Right lobe of liver (tissue), 6 donors: ENCODE results near the gene SPSB2. TPM values are rescaled to one million over a fixed set of nuclear protein-coding genes. Genes with fewer than 3 reads are reported as not detected.

Experiments
- ATAC-seq, 4 donors: fragments of 200-7000 bp; cut with Tn5 transposase; one replicate each; pipeline ENCODE4 v1.9.1; 2020; ENCODE audit warnings: mild to moderate bottlenecking in 4 of 4, moderate library complexity in 4 of 4
- DNase-seq, 3 donors: peaks; one replicate each; pipeline ENCODE4 v3.0.0-alpha.2; 2020
- H3K27ac ChIP-seq, 3 donors: fragments of 200-600 bp; one replicate each; pipeline ENCODE4 v1.8.0; 2022
- H3K27me3 ChIP-seq, 2 donors: fragments of 200-600 bp; one replicate each; pipeline ENCODE4 v1.8.0; 2022
- H3K36me3 ChIP-seq, 4 donors: fragments of 200-600 bp; sonication (generic) in 1 of 4; one replicate each; pipeline versions ENCODE4 v1.5.1 to v1.8.0; 2017 to 2022; ENCODE audit warnings: control low read depth in 1 of 4
- H3K4me1 ChIP-seq, 4 donors: fragments of 200-600 bp; sonication (generic) in 1 of 4; one replicate each; pipeline versions ENCODE4 v1.5.1 to v1.8.0; 2017 to 2022; ENCODE audit warnings: control low read depth in 1 of 4
- H3K4me3 ChIP-seq, 3 donors: fragments of 200-600 bp; one replicate each; pipeline ENCODE4 v1.8.0; 2022
- H3K9me3 ChIP-seq, 4 donors: fragments of 200-600 bp; sonication (generic) in 1 of 4; one replicate each; pipeline versions ENCODE4 v1.5.1 to v1.8.0; 2017 to 2022; ENCODE audit warnings: control low read depth in 1 of 4
- POLR2A ChIP-seq: fragments of 450-650 bp; IDR thresholded peaks from one replicate; pipeline ENCODE4 v1.6.1; 2017; ENCODE audit warnings: antibody characterized with exemption, mild to moderate bottlenecking
- WGBS: methylation state at CpG from one replicate; pipeline ENCODE4 v1.1.6; 2018; ENCODE audit warnings: low coverage, low lambda C conversion rate; ENCODE audit not compliant: insufficient coverage; ENCODE audit errors: missing lambda C conversion rate; 5-methylcytosine and 5-hydroxymethylcytosine counted together
- intact Hi-C, 2 donors: fragments of 100-400 bp; cut with DNase I; formaldehyde crosslinking; loops; one replicate each; pipeline versions ENCODE4 v1.11.2 to v1.14.1; 2022
- total RNA-seq, 6 experiments: library from RNA; depleted of rRNA in 2 of 6; stranded (reverse); fragments of >200 nt in 2 of 6; fragmentation: NEBNext Ultra II Directional in 3 of 6; extraction: Animal tissue kit (Norgen Biotek cat#: 25700) in 3 of 6; gene quantifications; one replicate each; pipeline versions ENCODE4 v1.1.0 to v1.2.4, GENCODE V29; 2016 to 2023
- TF ChIP-seq, protein P1 (sequence below), 4 donors: fragments of 200-600 bp in 3 of 4; fragments of 450-650 bp in 1 of 4; IDR thresholded peaks; one replicate each; pipeline versions ENCODE4 v1.5.1 to v1.8.0; 2016 to 2022; ENCODE audit warnings: antibody characterized with exemption in 4 of 4, mild to moderate bottlenecking in 2 of 4
- donor health status: DM: no; HTN: yes; CAD: no.
- donor health status: DM: no; HTN: no; CAD: no.
- donor health status: DM: no; HTN: no; CAD: no.
- donor health status: DM: no; HTN: yes; CAD: no.
- donor health status: DM: no; HTN: yes; CAD: no.

The SPSB2 gene
- total RNA-seq, 6 experiments from 2014 or later: 1.7 to 5.3 (median 3.6) TPM

DNA sequence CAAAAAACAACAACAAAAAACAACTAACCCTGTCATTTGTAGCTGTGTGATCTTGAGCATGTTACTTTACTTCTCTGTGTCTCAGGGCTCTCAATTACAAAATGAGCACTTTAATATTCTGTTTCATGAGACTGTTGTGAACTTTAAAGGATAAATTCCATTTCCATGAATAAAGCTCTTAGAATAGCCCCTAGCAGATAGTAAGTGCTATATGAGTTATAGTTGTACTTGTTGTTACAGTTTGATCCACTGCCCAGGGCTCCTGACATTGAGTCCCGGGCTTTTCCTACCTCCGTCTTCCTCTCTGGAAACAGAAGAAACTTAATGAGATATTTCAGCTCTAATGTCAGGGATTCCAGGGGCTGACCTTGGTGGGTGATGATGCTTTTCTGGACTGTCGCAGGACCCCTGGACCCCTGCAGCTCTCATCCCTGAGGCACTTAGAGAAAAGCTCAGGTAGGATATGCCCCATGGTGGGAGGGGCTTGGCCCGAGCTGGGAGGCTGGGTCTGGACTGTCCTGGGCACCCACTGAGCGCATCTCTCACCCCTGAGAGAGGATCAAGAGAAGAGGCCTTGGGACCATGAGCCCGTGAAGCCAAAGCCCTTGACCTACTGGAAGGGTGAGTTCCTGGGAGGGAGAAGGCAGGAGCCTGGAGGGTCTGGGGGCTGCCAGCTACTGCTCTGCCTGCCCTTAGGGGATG, 39.8 kb downstream of the SPSB2 start:
- intact Hi-C loops: loop anchor here in 1 of 2 donors (10.0 kb wide), 1 partner anchor 209 kb away; no protein-coding TSS in a partner anchor
- WGBS: 78% methylated on average over 4 of the region's 6 CpGs
- no peak for ATAC-seq
- Histone ChIP-seq H3K4me1 (peaks cover 0 to 5% (median 0%) of the 10 kb centered on the region in 4 donors), H3K27me3 (no peaks in the 10 kb centered on the region), H3K9me3 (no peaks in the 10 kb centered on the region), H3K36me3 (no peaks in the 10 kb centered on the region), H3K4me3 (no peak overlapping the region), H3K27ac (no peak overlapping the region)
- no peak for DNase-seq
- no peak for TF ChIP-seq POLR2A
- TF ChIP-seq, protein P1, sequence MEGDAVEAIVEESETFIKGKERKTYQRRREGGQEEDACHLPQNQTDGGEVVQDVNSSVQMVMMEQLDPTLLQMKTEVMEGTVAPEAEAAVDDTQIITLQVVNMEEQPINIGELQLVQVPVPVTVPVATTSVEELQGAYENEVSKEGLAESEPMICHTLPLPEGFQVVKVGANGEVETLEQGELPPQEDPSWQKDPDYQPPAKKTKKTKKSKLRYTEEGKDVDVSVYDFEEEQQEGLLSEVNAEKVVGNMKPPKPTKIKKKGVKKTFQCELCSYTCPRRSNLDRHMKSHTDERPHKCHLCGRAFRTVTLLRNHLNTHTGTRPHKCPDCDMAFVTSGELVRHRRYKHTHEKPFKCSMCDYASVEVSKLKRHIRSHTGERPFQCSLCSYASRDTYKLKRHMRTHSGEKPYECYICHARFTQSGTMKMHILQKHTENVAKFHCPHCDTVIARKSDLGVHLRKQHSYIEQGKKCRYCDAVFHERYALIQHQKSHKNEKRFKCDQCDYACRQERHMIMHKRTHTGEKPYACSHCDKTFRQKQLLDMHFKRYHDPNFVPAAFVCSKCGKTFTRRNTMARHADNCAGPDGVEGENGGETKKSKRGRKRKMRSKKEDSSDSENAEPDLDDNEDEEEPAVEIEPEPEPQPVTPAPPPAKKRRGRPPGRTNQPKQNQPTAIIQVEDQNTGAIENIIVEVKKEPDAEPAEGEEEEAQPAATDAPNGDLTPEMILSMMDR (IDR thresholded peaks at IDR 0.05): no peak

DNA sequence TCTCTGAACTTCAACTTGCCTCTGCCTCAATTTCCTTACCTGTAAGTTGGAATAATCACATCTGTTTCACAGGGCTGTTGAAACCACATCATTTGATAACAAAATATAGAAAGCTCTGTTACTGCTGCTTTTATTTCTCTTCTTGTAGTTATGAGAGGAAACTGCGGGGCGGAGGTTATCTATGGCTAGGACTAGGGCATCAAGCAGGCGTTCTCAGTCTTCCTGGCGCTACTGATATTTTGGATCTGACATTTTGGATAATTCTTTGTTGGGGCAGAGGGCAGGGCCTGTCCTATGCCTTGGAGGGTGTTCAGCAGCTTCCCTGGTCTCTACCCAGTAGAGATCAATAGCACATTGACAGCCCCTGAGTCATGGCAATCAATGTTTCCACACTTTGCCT, 41.0 kb downstream of the SPSB2 start:
- ATAC-seq: peak in 2 of 4 donors; percentile 24 to 38
- Histone ChIP-seq H3K9me3 (no peaks in the 10 kb centered on the region), H3K4me1 (peaks cover 0 to 5% (median 0%) of the 10 kb centered on the region in 4 donors), H3K4me3 (no peak overlapping the region), H3K27ac (no peak overlapping the region), H3K27me3 (no peaks in the 10 kb centered on the region), H3K36me3 (no peaks in the 10 kb centered on the region)
- TF ChIP-seq, protein P1 (IDR thresholded peaks at IDR 0.05): no peak
- TF ChIP-seq POLR2A: no peak
- DNase-seq: no peak
- WGBS: 76% methylated on average over 4 of the region's 4 CpGs
- intact Hi-C loops: loop anchor here in 1 of 2 donors (10.0 kb wide), 1 partner anchor 207 kb away; no protein-coding TSS in a partner anchor

DNA sequence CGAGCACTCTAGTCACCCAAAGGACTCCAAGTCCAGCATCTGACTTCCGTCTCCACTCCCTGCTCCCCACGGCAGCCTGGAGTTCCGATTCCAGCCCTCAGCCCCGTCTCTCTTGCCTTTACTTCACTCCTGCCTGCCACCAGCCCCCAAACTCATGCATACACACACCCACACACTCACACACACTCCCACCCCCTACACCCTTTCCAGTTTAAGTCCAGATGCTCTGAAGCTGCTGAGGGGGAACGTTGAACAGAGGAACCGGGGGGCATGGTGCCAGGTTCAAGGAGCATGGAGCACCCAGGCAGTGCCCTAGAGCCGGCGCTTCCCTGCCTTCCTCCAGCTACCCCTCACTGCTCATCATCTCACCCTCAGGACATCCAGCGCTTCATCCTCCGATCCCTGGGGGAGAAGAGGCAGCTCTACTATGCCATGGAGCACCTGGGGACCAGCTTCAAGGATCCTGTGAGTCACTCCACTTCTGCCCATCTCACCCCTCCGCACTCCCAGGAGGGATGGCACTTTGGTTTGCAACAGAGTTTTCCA, 41.6 kb downstream of the SPSB2 start:
- Histone ChIP-seq H3K4me3 (no peak overlapping the region), H3K27ac (no peak overlapping the region), H3K9me3 (no peaks in the 10 kb centered on the region), H3K4me1 (peaks cover 0 to 5% (median 0%) of the 10 kb centered on the region in 4 donors), H3K36me3 (no peaks in the 10 kb centered on the region), H3K27me3 (no peaks in the 10 kb centered on the region)
- WGBS: 61% methylated on average over 6 of the region's 12 CpGs
- TF ChIP-seq POLR2A: no peak
- TF ChIP-seq, protein P1 (IDR thresholded peaks at IDR 0.05): no peak
- DNase-seq (no peak), ATAC-seq (no peak)
- intact Hi-C loops: loop anchor here in 1 of 2 donors (10.0 kb wide), 1 partner anchor 207 kb away; no protein-coding TSS in a partner anchor

DNA sequence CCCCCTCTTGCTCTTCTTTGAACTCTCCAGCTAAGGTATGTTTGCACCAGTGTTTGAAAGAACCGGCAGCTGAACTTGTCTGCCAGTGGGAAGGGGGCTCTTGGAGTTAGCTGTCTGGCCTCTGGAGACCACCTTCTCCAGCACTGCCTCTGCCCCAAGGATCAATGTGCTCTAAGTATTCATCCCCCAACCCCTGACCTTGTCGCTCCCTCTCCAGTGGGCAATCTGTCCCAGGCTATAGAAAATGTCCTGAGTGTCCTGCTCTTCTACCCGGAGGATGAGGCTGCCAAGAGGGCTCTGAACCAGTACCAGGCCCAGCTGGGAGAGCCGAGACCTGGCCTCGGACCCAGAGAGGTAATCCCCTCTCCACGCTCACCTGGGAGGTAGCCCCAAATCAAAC, 42.1 kb downstream of the SPSB2 start:
- Histone ChIP-seq H3K9me3 (no peaks in the 10 kb centered on the region), H3K4me1 (peaks cover 0 to 5% (median 0%) of the 10 kb centered on the region in 4 donors), H3K36me3 (no peaks in the 10 kb centered on the region), H3K27ac (no peak overlapping the region), H3K4me3 (no peak overlapping the region), H3K27me3 (no peaks in the 10 kb centered on the region)
- DNase-seq: no peak
- no peak for ATAC-seq
- intact Hi-C loops: loop anchor here in 1 of 2 donors (10.0 kb wide), 1 partner anchor 206 kb away; no protein-coding TSS in a partner anchor
- 49% methylated on average over 4 of the region's 6 CpGs for WGBS
- TF ChIP-seq, protein P1 (IDR thresholded peaks at IDR 0.05): no peak
- TF ChIP-seq POLR2A: no peak
